HFFc6 (cell line): ENCODE results near the gene RITA1. TPM values are rescaled to one million over a fixed set of nuclear protein-coding genes. Genes with fewer than 3 reads are reported as not detected.

Source experiments
- DNase-seq: peaks from one replicate; pipeline ENCODE4 v3.0.0-alpha.2; 2018
- H3K27ac Mint-ChIP-seq: 2 replicates; pipeline ENCODE4 v1.8.0; 2020; ENCODE audit warnings: mild to moderate bottlenecking, mixed read lengths
- H3K27me3 Mint-ChIP-seq: 2 replicates; pipeline ENCODE4 v1.8.0; 2021; ENCODE audit warnings: mild to moderate bottlenecking, moderate library complexity, mixed read lengths; ENCODE audit not compliant: insufficient read depth
- H3K36me3 Mint-ChIP-seq: 2 replicates; pipeline ENCODE4 v1.8.0; 2021; ENCODE audit warnings: low read depth, mixed read lengths
- H3K4me1 Mint-ChIP-seq: 2 replicates; pipeline ENCODE4 v1.8.0; 2020; ENCODE audit warnings: low read depth, mixed read lengths
- H3K4me3 Mint-ChIP-seq: 2 replicates; pipeline ENCODE4 v1.8.0; 2020; ENCODE audit warnings: mild to moderate bottlenecking, moderate library complexity, mixed read lengths
- H3K9me3 Mint-ChIP-seq: 2 replicates; pipeline ENCODE4 v1.8.0; 2020; ENCODE audit warnings: mild to moderate bottlenecking, mixed read lengths
- total RNA-seq, 6 experiments: library from RNA; stranded (reverse); fragmentation: NEBNext Ultra II Directional; extraction: Animal tissue kit (Norgen Biotek cat#: 25700); gene quantifications; 2 replicates in 1 of 6; 3 replicates in 5 of 6; pipeline ENCODE4 v1.2.3, GENCODE V29; 2021
- TF ChIP-seq, protein P1 (sequence below): fragments of 200-600 bp; sonication (generic); IDR thresholded peaks from 2 replicates; pipeline ENCODE4 v1.5.0; 2021; ENCODE audit warnings: antibody characterized with exemption, mild to moderate bottlenecking

Gene RITA1
- total RNA-seq, 6 experiments from 2014 or later = 18.0 to 20.9 (median 18.7) TPM

DNA sequence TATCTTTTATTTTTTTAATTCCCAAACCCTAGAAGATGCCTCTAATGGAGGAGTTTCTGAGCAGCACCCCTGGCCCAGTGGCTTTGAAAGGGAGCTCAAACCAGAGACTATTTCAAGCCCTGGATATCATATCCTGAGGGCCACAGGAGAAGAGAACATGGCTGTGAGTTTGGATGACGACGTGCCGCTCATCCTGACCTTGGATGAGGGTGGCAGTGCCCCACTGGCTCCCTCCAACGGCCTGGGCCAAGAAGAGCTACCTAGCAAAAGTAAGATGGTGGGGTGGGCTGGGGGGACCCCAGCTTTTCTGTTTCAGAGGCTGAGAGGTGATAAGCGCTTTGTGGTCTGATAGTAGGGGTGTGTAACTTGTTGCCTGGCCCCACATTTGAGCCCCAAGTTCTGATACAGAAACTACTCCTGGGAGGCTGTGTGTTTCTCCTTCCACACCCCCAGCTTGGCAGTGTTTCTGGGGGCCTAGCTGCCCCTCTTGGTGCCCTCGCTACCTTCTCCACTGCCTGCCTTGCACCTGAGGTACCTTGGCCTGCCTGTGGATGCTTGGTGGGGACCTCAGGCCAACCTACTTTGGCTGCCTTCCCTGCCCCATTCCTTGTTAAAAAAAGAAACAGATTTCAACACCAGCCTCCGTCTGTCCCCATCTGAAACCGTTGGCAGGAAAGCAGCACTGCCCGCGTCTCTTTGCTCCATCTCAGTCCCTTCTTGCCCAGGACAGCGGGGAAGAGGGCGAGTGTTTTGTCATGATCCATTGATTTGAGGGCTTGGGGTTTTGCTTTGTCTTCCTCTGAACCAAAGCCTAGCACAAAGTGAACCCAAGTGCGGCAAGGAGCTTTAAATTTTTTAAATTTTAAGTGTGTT is 41.4 kb downstream of the RITA1 start:
- TF ChIP-seq, protein P1, sequence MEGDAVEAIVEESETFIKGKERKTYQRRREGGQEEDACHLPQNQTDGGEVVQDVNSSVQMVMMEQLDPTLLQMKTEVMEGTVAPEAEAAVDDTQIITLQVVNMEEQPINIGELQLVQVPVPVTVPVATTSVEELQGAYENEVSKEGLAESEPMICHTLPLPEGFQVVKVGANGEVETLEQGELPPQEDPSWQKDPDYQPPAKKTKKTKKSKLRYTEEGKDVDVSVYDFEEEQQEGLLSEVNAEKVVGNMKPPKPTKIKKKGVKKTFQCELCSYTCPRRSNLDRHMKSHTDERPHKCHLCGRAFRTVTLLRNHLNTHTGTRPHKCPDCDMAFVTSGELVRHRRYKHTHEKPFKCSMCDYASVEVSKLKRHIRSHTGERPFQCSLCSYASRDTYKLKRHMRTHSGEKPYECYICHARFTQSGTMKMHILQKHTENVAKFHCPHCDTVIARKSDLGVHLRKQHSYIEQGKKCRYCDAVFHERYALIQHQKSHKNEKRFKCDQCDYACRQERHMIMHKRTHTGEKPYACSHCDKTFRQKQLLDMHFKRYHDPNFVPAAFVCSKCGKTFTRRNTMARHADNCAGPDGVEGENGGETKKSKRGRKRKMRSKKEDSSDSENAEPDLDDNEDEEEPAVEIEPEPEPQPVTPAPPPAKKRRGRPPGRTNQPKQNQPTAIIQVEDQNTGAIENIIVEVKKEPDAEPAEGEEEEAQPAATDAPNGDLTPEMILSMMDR = no peak
- DNase-seq = no peak
- Mint-ChIP-seq H3K4me1 (peaks cover 37% of the 10 kb centered on the region), H3K9me3 (no peaks in the 10 kb centered on the region), H3K27ac (no peak overlapping the region; the same call in 1 of the 2 replicates), H3K4me3 (no peak overlapping the region), H3K27me3 (peaks cover 5% of the 10 kb centered on the region), H3K36me3 (peaks cover 19% of the 10 kb centered on the region)

DNA sequence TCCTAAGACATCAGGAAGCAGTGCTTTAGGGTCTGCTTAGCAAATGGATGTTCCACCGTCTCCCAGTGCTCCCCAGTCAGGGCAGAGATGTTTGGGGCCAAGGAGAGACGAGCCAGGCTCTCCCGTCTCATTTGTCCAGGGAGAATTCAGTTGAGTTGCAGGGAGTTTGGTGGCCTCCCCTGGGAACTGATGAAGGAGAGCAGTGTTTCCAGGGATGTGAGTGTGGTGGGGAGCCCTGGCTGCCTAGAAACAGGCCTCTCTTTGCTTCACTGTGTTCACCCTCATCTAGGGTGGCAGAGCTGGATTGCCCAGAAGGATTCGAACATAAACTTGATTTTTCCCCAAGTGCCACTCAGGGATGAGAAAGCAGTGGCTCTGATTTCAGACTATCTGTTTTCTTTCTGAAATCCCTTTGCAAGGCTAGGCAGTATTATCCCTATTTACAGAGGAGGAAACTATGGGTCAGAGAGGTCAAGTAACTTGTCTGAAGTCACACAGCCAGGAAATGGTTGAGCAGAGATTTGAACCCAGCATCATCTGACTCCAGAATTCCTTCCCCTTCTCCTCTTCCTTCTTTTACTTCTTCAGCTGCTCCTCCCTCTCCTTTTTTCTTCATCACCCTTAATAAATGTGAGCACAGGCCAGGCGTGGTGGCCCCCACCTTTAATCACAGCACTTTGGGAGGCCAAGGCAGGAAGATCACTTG is 42.3 kb downstream of the RITA1 start:
- H3K4me1 Mint-ChIP-seq = peaks cover 29% of the 10 kb centered on the region
- H3K27me3 Mint-ChIP-seq = peaks cover 3% of the 10 kb centered on the region

DNA sequence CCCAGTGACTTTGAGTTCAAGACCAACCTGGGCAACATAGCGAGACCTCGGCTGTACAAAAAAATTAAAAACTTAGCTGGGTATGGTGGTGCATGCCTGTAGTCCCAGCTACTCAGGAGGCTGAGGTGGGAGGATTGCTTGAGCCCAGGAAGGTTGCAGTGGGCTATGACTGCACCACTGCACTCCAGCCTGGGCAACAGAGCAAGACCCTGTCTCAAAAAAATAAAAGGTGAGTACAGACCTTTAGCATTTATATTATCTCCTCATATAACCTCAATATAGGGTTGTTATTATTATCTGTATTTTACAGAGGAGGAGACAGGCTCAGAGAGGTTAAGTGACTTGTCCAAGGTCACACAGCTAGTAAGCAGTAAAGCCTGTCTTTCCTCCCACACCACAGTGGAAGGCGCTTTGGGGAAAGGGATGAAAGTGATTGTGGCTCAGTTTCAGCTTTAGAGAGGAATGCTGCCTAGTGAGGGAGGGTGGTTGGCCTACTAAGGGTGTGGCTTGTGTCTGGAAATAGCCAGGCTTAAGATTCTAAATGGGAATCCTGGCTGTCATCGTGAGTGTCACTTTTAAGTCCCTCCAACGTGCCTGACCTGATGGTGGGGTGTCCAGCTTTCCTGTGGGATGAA is 43.0 kb downstream of the RITA1 start:
- Mint-ChIP-seq H3K36me3 (peaks cover 19% of the 10 kb centered on the region), H3K27me3 (peaks cover 3% of the 10 kb centered on the region), H3K4me3 (no peak overlapping the region), H3K9me3 (no peaks in the 10 kb centered on the region), H3K4me1 (peaks cover 22% of the 10 kb centered on the region), H3K27ac (no peak overlapping the region)
- DNase-seq = no peak
- TF ChIP-seq, protein P1 = no peak

More for the DNA sequence above, 42.3 kb downstream of the RITA1 start:
- H3K27ac Mint-ChIP-seq = no peak overlapping the region
- no peak overlapping the region for H3K4me3 Mint-ChIP-seq
- peaks cover 19% of the 10 kb centered on the region for H3K36me3 Mint-ChIP-seq
- DNase-seq = no peak
- H3K9me3 Mint-ChIP-seq = no peaks in the 10 kb centered on the region
- TF ChIP-seq, protein P1 = no peak

DNA sequence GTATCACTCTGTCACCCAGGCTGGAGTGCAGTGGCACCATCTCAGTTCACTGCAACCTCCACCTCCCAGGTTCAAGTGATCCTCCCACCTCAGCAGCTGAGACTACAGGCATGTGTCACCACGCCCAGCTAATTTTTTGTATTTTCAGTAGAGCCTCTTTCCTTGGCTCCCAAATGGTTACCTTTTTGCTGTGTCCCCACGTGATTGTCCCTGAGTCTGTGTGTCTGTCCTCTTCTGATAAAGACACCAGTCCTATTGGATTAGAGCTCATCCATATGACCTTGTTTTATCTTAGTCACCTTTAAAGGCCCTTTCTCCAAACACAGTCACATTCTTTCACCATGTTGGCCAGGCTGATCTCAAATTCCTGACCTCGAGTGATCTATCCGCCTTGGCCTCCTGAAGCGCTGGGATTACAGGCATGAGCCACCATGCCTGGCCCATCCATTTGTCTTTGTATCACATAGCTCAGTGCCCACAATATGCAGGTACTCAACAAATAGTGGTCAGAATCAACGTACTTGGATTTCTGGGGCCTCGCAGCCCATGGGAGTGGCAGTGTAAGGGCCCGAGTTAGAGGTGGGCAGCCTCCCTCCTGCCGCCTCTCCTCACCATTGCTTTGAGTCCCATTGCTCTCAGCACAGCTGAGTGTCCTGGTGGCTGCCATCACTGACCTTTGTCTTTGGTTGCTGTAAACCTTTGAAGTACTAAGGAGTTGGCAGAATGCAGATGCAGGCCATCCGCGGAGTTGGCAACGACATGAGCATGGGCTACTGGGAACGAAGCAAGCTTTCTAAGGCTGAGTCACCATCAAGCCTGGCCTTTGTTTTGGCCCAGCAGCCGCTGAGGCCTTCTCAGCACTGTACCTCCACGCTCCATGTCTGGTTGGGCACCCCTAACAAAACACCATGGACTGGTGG is 45.1 kb downstream of the RITA1 start:
- H3K36me3 Mint-ChIP-seq = peaks cover 19% of the 10 kb centered on the region
- no peak overlapping the region for H3K4me3 Mint-ChIP-seq
- TF ChIP-seq, protein P1 = no peak
- no peak for DNase-seq
- H3K9me3 Mint-ChIP-seq = no peaks in the 10 kb centered on the region
- peaks cover 18% of the 10 kb centered on the region for H3K4me1 Mint-ChIP-seq
- H3K27ac Mint-ChIP-seq = no peak overlapping the region
- peaks cover 3% of the 10 kb centered on the region for H3K27me3 Mint-ChIP-seq
